Measurements from ENCODE around the gene WDR7.

WDR7 gene

DNA sequence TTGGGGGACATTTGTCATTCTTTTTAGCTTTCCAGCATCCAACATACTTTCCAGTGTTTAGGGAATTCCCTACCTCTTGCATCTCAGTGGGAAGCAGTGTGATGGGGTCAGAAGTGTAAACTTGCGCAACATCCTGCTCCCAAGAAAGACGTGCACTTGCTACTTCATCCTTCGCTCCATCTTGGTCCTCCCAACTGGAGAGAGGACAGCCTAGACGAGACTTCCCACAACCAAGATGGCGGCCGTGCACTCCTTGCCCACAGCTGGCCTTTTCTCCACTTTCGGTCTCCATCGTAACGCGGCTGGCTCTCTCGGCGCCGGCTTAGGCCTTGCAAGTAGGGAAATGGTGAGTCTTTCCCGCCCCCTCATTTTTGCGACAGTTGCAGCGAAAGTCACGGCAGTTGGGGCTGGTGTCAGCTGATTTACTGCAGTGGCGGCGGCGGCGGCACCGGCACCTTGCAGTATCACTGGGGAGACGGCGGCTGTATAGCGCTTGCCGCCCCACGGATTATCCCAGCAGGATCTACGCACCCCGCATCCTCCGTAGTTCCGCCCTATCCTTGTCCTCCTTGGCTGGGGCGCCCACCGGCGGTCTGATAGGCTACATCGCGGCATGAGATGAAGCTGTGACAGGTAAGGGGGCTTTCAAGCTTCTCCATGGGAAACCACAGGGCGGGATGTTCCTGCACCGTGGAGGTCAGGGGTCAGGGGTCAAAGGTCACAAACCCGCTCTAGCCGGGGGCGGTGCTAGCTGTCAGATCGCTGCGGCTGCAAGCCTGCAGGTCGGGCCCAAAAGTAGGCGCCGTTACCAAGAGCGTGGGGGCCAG lies at the start of gene WDR7:
TSS of gene WDR7 (plus strand) at position 416 of the 827 bp plus-strand sequence. CDS start 21,157 bp downstream, outside the sequence.
- TF ChIP-seq, protein P1, sequence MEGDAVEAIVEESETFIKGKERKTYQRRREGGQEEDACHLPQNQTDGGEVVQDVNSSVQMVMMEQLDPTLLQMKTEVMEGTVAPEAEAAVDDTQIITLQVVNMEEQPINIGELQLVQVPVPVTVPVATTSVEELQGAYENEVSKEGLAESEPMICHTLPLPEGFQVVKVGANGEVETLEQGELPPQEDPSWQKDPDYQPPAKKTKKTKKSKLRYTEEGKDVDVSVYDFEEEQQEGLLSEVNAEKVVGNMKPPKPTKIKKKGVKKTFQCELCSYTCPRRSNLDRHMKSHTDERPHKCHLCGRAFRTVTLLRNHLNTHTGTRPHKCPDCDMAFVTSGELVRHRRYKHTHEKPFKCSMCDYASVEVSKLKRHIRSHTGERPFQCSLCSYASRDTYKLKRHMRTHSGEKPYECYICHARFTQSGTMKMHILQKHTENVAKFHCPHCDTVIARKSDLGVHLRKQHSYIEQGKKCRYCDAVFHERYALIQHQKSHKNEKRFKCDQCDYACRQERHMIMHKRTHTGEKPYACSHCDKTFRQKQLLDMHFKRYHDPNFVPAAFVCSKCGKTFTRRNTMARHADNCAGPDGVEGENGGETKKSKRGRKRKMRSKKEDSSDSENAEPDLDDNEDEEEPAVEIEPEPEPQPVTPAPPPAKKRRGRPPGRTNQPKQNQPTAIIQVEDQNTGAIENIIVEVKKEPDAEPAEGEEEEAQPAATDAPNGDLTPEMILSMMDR (conservative IDR thresholded peaks at IDR 0.05; ENCODE audit: low read depth, low read length) = no peak
- peak; percentile 99 for DNase-seq (ENCODE audit: low read depth)
- peak within 1 kb of the TSS; percentile 77 for H3K4me3 ChIP-seq (ENCODE audit: low read depth, low read length)

DNA sequence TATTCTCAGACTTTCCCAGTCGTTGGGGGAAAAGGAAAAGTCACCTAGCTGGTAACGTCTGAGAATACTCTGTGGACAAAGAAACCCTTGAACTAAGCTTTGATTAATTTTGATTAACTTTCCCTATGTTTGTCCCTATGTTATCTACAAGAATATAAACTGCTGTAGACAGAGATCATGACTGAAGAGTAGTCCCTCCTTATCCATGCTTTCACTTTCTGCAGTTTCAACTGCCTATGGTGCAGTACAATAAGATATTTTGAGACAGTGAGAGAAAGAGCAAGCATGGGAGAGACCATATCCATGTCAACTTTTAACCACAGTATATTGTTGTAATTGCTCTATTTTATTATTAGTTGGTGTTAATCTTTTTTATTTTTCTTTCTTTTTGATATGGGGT lies 44.5 kb upstream of the WDR7 start:
- TF ChIP-seq, protein P1 (conservative IDR thresholded peaks at IDR 0.05; ENCODE audit: low read depth, low read length) = no peak
- DNase-seq (ENCODE audit: low read depth) = no peak
- no peak overlapping the region for H3K4me3 ChIP-seq (ENCODE audit: low read depth, low read length)

DNA sequence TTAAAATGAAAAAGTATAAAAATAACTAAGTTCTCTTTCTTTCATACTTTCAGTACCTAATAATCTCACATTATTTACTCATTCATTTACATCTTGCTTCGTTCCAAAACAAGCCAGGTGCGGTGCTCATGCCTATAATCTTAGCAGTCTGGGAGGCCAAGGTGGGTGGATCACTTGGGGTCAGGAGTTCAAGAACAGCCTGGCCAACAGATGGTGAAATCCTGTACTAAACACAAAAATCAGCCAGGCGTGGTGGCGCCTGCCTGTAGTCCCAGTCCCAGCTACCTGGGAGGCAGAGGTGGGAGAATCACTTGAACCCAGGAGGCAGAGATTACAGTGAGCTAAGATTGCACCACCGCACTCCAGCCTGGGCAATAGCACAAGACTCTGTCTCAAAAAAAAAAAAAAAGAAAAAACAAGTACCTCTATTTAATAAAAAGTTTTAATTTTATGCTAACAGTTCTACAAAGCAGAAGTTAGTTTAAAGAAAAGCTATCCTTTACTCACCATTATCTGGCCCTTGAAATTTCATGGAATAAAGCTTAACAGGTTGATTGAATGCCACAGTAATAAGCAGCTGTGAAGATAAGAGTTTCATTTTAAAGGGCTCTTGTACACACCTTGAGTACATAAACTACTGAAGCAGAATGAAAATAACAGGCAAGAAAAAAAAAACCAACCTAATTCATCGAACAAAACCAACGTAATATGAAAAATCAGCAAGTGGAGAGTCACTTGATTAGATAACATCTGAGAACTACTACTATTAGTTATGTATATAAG lies 35.2 kb upstream of the WDR7 start:
- DNase-seq (ENCODE audit: low read depth) = peak; percentile 3
- TF ChIP-seq, protein P1 (conservative IDR thresholded peaks at IDR 0.05; ENCODE audit: low read depth, low read length) = no peak

DNA sequence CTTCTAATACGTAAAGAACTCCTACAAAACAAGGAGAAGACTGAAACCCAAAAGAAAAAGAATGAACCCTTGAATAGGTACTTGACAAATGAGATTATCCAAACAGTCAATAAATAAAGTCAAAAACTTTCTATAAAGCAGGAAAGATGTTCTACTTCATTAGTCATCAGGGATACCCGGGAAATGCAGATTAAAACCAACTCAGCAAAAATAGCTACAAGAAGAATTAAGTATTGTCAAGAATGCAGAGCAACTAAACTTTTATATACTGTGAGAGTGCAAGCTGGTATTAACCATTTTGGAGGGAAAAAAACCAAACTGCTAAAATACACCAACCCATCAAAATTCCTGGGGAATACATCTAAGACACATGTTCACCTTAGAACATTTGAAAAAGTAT lies 23.2 kb upstream of the WDR7 start:
- no peak for DNase-seq (ENCODE audit: low read depth)
- no peak overlapping the region for H3K4me3 ChIP-seq (ENCODE audit: low read depth, low read length)
- TF ChIP-seq, protein P1 (conservative IDR thresholded peaks at IDR 0.05; ENCODE audit: low read depth, low read length) = no peak

More for the DNA sequence above, 35.2 kb upstream of the WDR7 start:
- H3K4me3 ChIP-seq (ENCODE audit: low read depth, low read length) = no peak overlapping the region

DNA sequence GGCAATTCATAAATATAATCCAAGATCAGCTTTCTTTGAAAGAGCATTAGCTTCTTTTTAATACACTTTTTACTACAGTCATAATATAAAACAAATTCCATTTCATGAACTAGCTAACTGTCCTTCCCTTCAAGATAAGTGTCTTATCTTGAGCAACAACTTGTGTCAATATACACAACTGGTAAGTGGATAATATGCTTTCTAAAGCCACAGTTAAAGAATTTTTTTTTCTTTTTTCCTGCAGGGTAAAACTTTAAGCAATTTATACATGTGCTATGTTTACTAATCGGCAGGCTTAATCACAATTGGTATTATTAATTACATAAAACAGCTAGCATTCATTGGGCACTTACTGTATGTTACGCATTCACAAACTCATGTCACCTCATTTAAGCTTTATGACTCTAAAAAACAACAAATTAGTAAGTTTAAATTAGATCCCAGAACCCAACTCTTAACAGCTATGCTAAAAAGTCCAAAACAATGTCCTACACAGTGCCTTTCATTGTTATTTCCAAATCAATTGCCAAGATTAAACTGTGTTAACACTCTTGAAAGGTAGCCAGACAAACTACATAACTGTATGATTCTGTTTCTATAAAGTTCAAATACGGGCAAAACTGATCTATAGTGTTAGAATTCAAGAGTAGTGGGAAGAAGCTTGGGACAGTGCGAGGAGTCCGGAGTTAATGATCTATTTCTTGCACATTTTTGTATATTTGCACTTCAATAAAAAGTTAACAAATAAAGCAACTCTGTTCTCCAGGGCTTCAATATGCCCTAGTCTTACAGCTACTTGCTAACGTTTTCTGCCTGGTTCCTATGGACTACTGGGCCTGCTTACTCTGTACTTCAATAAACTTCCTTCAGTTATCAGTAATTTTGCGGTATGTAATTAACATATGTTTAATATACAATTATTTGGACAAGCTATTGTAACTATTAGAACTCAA lies 18.8 kb upstream of the WDR7 start:
- TF ChIP-seq, protein P1 (conservative IDR thresholded peaks at IDR 0.05; ENCODE audit: low read depth, low read length) = no peak
- H3K4me3 ChIP-seq (ENCODE audit: low read depth, low read length) = no peak overlapping the region

DNA sequence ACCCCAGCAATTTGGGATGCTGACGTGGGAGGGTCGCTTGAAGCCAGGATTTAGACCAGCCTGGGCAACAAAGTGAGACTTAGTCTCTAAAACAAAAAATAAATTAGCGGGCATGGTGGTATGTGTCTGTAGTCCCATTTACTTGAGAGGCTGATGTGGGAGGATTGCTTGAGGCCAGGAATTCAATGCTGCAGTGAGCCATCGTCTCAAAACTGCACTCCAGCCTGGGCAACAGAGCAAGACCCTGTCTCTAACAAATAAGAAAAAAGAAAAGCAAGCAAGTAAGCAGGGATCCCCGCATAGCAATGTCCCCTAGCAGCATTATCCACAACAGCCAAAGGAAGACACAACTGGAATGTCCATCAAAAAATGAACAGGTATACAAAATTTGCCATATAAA lies 16.2 kb upstream of the WDR7 start:
- no peak overlapping the region for H3K4me3 ChIP-seq (ENCODE audit: low read depth, low read length)
- DNase-seq (ENCODE audit: low read depth) = no peak
- TF ChIP-seq, protein P1 (conservative IDR thresholded peaks at IDR 0.05; ENCODE audit: low read depth, low read length) = no peak

More for the DNA sequence above, 18.8 kb upstream of the WDR7 start:
- no peak for DNase-seq (ENCODE audit: low read depth)

All from choroid plexus epithelial cell (primary cell).